ENCODE measurements around the gene SP7. TPM values are rescaled to one million over a fixed set of nuclear protein-coding genes. Genes with fewer than 3 reads are reported as not detected.

Gene SP7
- total and polyA plus RNA-seq, 10 of the 15 experiments (the other 5 are each of a cell fraction or from before 2014, with no cell fraction given) = 0.05 to 0.11 TPM; not detected in 8

DNA sequence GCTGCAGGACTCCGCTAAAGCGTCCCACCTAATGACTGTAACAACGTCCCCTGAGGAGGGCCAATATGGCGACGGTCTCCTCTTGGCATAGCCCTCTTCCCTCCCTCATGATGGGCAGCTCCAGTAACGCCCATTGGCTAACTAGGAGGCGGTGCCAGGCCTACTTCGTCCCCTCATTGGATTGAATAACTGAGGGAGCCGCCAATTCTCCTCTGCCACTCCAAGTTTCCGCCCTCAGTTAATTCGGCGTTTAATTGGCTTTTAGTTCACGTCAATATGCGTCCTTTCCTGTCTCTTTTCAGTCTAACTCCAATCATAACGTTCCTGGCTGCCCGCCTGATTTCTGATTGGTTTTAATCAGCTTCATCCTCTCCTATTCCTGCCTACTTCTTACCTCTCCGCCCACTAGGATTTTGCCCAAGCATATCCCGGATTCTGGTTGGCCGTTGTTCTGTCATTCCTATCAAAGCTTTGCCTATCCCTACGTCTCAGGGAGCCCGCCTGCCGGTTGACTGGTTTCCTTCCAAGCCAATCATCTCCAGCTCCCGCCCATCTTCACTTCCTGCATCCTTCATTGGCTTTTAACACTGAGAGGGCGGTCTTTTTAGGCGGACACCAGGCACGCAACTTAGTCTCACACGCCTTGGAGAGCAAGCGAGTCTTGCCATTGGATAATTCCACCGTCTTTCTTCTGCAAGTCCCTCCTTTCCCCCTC is 43.4 kb upstream of the SP7 start (continued):
- TF ChIP-seq, protein P1, sequence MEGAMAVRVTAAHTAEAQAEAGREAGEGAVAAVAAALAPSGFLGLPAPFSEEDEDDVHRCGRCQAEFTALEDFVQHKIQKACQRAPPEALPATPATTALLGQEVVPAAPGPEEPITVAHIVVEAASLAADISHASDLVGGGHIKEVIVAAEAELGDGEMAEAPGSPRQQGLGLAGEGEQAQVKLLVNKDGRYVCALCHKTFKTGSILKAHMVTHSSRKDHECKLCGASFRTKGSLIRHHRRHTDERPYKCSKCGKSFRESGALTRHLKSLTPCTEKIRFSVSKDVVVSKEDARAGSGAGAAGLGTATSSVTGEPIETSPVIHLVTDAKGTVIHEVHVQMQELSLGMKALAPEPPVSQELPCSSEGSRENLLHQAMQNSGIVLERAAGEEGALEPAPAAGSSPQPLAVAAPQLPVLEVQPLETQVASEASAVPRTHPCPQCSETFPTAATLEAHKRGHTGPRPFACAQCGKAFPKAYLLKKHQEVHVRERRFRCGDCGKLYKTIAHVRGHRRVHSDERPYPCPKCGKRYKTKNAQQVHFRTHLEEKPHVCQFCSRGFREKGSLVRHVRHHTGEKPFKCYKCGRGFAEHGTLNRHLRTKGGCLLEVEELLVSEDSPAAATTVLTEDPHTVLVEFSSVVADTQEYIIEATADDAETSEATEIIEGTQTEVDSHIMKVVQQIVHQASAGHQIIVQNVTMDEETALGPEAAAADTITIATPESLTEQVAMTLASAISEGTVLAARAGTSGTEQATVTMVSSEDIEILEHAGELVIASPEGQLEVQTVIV (IDR thresholded peaks at IDR 0.05; ENCODE audit: borderline replicate concordance, partially characterized antibody) = peak; percentile 95
- TF ChIP-seq, protein P2, sequence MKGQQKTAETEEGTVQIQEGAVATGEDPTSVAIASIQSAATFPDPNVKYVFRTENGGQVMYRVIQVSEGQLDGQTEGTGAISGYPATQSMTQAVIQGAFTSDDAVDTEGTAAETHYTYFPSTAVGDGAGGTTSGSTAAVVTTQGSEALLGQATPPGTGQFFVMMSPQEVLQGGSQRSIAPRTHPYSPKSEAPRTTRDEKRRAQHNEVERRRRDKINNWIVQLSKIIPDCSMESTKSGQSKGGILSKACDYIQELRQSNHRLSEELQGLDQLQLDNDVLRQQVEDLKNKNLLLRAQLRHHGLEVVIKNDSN (IDR thresholded peaks at IDR 0.05; ENCODE audit: borderline replicate concordance, extremely low read length, insufficient read depth, low read depth, low read length) = no peak
- no peak for TF ChIP-seq TBL1XR1 (IDR thresholded peaks at IDR 0.05; ENCODE audit: low read depth, low read length)
- peak; percentile 5; the same call in 1 of the 2 replicates for TF ChIP-seq RUNX3 (IDR thresholded peaks at IDR 0.05; ENCODE audit: low read length)
- TF ChIP-seq IKZF2 (IDR thresholded peaks at IDR 0.05) = peak; percentile 86 to 96; a peak in 3 of 4 replicates
- TF ChIP-seq MTA2 (IDR thresholded peaks at IDR 0.05; ENCODE audit: low read depth) = no peak
- TF ChIP-seq MTA3 (IDR thresholded peaks at IDR 0.05; ENCODE audit: borderline replicate concordance, low read length) = no peak
- peak; percentile 98 for TF ChIP-seq CHD2 (IDR thresholded peaks at IDR 0.05; ENCODE audit: borderline replicate concordance, low read depth, low read length)
- TF ChIP-seq POLR2A (IDR thresholded peaks at IDR 0.05; ENCODE audit: low read depth, low read length) = peak; percentile 97
- TF ChIP-seq, protein P3, sequence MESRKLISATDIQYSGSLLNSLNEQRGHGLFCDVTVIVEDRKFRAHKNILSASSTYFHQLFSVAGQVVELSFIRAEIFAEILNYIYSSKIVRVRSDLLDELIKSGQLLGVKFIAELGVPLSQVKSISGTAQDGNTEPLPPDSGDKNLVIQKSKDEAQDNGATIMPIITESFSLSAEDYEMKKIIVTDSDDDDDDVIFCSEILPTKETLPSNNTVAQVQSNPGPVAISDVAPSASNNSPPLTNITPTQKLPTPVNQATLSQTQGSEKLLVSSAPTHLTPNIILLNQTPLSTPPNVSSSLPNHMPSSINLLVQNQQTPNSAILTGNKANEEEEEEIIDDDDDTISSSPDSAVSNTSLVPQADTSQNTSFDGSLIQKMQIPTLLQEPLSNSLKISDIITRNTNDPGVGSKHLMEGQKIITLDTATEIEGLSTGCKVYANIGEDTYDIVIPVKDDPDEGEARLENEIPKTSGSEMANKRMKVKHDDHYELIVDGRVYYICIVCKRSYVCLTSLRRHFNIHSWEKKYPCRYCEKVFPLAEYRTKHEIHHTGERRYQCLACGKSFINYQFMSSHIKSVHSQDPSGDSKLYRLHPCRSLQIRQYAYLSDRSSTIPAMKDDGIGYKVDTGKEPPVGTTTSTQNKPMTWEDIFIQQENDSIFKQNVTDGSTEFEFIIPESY (IDR thresholded peaks at IDR 0.05) = no peak; the same call in 1 of the 2 replicates
- no peak for TF ChIP-seq BCL11A (IDR thresholded peaks at IDR 0.05; ENCODE audit: low read depth, low read length)
- peak; percentile 59 for TF ChIP-seq SREBF1 (IDR thresholded peaks at IDR 0.05; ENCODE audit: low read length)
- TF ChIP-seq SRF (IDR thresholded peaks at IDR 0.05; ENCODE audit: low read depth in 2 of 2, low read length in 2 of 2) = 0 out of 4 replicates have a peak, but pooled peaks of 1 of the 2 experiments have one; percentile 20
- peak; percentile 86 for TF ChIP-seq GABPA (IDR thresholded peaks at IDR 0.05; ENCODE audit: low read depth)
- TF ChIP-seq WRNIP1 (IDR thresholded peaks at IDR 0.05; ENCODE audit: borderline replicate concordance, low read depth, low read length) = no peak; the same call in 1 of the 2 replicates
- TF ChIP-seq, protein P4, sequence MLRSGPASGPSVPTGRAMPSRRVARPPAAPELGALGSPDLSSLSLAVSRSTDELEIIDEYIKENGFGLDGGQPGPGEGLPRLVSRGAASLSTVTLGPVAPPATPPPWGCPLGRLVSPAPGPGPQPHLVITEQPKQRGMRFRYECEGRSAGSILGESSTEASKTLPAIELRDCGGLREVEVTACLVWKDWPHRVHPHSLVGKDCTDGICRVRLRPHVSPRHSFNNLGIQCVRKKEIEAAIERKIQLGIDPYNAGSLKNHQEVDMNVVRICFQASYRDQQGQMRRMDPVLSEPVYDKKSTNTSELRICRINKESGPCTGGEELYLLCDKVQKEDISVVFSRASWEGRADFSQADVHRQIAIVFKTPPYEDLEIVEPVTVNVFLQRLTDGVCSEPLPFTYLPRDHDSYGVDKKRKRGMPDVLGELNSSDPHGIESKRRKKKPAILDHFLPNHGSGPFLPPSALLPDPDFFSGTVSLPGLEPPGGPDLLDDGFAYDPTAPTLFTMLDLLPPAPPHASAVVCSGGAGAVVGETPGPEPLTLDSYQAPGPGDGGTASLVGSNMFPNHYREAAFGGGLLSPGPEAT (IDR thresholded peaks at IDR 0.05; ENCODE audit: low read depth) = peak; percentile 67
- TF ChIP-seq LARP7 (IDR thresholded peaks at IDR 0.05) = no peak
- no peak for TF ChIP-seq CBX5 (IDR thresholded peaks at IDR 0.05; ENCODE audit: low read depth)
- TF ChIP-seq POLR2AphosphoS5 (IDR thresholded peaks at IDR 0.05; ENCODE audit: low read length) = peak; percentile 99
- no peak for TF ChIP-seq SUPT20H (IDR thresholded peaks at IDR 0.05; ENCODE audit: borderline replicate concordance, control insufficient read depth, low read depth, low read length)
- peak; percentile 88 for TF ChIP-seq HDGF (IDR thresholded peaks at IDR 0.05)
